Measurements from ENCODE around the gene ZSCAN2.

DNA sequence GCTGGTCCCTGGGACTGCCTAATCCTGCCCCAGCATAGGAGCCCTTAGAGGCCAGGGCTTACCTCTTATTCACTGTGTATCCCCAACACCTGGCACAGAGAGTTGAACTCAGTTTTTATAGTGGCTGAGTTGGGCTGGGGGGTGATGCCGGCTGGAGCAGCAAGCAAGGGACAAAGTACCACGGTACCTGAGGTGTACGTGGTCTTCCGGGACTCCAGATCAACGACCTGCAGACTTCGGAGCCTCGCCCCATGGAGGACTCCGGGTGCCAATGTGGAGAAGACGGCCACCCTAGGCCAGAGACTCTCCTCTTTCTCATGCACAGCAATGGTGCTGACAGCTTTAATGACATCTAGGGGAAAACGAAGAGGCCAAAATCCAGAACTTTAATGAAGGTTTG lies 45.2 kb downstream of the ZSCAN2 start:
- no peak for TF ChIP-seq POLR2A (IDR thresholded peaks at IDR 0.05)
- TF ChIP-seq, protein P1, sequence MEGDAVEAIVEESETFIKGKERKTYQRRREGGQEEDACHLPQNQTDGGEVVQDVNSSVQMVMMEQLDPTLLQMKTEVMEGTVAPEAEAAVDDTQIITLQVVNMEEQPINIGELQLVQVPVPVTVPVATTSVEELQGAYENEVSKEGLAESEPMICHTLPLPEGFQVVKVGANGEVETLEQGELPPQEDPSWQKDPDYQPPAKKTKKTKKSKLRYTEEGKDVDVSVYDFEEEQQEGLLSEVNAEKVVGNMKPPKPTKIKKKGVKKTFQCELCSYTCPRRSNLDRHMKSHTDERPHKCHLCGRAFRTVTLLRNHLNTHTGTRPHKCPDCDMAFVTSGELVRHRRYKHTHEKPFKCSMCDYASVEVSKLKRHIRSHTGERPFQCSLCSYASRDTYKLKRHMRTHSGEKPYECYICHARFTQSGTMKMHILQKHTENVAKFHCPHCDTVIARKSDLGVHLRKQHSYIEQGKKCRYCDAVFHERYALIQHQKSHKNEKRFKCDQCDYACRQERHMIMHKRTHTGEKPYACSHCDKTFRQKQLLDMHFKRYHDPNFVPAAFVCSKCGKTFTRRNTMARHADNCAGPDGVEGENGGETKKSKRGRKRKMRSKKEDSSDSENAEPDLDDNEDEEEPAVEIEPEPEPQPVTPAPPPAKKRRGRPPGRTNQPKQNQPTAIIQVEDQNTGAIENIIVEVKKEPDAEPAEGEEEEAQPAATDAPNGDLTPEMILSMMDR (IDR thresholded peaks at IDR 0.05), result no peak

All from prostate gland (tissue), 2 donors.